Fibroblast of peridontal ligament (primary cell): ENCODE data around the gene DGKB.

Experiments
- DNase-seq: peaks from one replicate; pipeline ENCODE4 v3.0.0-alpha.2; 2010; ENCODE audit errors: extremely low read depth

DGKB gene

GRCh38 chr7:14822481-14822854, 80.1 kb downstream of the DGKB start:
- no peak for DNase-seq

DNA sequence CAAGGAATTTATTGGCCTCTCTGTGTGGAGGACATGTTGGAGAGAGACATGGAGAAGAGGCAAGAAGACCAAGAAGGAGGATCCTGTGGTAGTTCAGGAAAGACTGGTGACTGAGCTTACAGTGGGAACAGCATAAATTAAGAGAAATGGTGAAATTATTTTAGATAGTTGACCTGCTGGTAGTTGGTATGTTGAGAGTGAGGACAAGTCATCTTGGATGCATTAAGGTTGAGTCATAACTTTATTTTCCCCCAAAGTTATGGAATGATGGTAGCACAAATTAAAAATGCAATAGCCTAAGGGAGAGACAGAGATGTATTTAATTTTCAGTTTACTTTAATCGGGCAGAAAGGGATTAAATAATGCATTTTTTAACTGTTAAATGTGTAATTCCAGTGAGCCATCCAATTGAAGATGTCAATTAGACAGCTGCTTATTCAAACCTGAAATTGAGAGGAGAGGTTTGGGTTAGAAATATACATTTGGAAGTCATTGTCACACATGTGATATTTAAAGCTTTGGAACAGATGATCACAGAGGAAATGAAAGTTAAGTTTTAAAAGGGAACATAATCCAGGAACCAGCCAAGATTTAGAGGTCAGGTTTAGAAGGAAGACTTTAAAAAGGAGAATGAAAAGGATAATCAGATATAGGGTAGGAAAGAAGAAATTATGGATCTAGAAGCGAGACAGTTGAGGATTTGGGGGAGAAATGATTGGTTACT, 80.6 kb downstream of the DGKB start:
- peak; percentile 68 for DNase-seq

- DNase-seq = no peak
These were observed 83.7 kb downstream of the DGKB start for GRCh38 chr7:14818871-14819270.

GRCh38 chr7:14817829-14818614, 84.5 kb downstream of the DGKB start:
- DNase-seq = no peak

GRCh38 chr7:14807507-14807906, 95.0 kb downstream of the DGKB start:
- DNase-seq = no peak

DNA sequence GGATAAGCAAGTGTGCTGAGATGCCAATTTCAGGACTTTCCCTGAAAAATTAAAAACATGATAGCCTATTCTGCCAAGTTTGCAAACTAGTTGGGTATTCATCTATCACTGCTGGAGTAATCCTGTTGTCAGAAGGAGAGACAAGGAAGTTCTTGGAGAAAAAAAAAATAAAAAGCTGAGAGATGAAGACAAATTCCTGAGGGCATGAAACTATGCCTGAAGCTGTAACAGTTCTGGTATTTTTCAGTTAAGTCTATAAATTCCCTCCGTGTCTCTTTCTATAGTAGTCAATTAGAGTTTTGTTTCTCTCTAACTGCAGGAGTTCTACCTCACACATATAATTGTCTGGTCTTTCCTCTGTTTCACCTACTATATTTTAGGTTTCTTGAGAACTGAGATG, 95.7 kb downstream of the DGKB start:
- peak; percentile 54 for DNase-seq

GRCh38 chr7:14805105-14805719, 97.3 kb downstream of the DGKB start:
- no peak for DNase-seq

- DNase-seq = no peak
These were observed 101.9 kb downstream of the DGKB start for GRCh38 chr7:14800664-14801063.

DNA sequence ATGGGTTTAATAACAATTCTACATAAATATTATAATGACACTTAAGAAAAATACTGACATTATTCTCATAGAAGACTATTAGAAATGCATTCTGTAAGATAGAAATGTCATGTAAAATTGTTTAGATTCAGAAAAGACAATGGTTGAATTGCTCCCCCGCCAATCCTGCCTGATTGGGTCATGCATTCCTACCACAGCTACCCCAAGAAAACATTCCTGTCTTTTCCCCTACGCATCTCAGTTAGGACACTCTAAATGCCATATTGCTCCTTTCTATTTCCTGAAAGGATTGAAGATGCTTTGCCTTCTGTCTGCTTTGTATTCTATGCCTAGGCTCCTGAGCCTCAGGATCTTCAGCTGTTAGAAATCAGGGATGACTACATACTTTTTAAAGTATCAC, 109.4 kb downstream of the DGKB start:
- DNase-seq = no peak

GRCh38 chr7:14787551-14787950, 115.0 kb downstream of the DGKB start:
- DNase-seq = no peak

DNA sequence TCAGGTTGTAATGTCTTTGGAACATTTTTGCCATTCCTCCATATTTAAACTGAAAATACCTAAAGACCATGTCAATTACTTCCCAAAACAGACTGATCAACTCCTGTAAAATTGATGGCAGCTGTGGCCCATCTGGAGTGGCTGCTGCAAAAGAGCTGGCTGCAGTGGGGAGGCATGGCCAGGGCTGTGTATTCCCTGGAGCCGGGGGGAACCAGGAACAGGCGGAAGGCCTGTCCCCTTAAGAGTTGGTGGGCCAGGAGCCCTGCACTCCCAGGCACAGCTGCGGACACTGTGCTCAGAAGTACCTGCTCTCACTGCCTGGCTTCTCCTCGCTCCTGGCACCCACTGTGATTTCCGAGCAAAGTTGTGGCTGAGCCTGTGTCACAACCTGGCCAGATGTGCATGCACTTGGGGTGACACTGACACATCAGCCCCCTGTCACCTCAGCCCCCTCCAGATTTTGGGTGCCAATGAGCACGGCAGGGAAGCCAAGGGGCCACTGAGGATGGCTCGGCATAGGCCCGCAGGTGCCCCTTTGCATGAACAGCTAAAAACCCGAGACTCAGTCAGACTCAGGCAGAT, 116.1 kb downstream of the DGKB start:
- no peak for DNase-seq

DNA sequence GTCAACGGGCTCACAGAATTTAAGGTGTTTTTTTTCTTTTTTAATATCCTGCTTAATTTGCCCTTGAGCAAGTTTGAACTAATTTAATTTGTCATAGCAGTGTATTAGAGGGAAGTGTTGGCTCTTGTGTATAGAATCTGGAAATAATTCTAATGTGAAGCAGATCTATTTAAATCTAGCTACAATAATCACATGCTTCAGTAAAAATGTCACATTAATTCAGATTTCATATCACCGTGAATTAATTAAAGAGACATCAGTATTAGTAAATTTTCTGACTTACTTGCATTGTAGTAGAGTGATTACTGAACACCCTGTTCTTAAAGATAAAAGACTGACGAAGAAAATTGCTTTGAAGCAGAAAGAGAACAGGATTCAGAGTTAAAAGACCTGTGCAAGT, 124.7 kb downstream of the DGKB start:
- DNase-seq = no peak

DNA sequence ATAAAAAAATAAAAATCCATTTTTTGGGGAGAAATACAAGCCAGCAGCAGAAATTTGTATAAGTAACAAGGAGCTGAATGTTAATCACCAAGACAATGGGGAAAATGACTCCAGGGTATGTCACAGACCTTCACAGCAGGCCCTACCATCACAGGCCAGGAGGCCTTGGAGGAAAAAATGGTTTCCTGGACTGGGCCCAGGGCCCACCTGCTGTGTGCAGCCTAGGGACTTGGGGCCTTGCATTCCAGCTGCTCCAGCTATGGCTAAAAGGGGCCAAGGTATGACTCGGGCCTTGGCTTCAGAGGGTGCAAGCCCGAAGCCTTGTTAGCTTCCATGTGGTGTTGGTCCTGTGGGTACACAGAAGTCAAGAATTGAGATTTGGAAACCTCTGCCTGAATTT, 126.3 kb downstream of the DGKB start:
- DNase-seq = no peak

DNA sequence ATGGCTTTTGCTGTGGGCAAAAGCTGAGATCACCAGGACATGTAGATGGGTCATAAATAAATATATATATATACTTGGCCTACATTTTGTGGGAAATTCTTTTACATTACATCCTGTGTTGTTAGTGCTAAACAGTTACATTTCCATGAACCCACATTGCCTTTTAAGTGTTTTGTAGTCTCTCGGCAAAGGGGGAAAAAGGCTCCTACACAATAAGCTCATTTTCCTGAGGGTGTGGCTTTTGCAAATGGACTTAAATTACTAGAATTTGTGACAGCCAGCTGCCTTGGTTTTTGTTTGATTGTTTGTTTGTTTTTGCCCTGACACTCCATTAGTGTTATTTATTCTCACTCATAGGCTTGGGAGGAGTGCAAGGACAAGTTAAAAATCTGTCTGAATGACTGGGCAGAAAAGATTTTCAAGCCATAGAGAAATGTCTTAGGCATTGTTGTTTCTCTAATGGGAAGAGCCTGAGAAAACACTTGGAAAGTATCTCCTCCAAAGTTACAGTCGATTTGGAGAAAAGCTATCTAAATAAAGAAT, 128.8 kb downstream of the DGKB start:
- no peak for DNase-seq

DNA sequence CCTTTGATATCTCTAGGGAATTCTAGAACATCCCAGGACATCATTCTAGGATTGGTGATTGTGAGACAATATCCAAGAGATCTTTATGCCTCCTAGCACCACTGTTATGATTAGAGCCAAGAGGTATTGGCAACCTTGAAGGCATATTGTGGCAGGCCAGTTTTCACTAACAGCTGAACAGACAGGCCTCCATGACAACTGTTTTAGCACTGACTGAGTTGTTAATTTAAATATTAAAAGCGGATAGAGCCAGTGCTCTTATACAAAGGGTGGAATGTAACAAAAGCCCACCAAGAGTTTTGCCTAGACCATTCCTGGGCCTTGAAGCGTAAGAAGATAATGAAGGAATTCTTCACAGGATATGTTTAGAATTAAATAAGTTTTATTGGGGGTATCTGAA, 131.9 kb downstream of the DGKB start:
- DNase-seq = no peak

- DNase-seq = no peak
These were observed 133.3 kb downstream of the DGKB start for GRCh38 chr7:14769261-14769660.

DNA sequence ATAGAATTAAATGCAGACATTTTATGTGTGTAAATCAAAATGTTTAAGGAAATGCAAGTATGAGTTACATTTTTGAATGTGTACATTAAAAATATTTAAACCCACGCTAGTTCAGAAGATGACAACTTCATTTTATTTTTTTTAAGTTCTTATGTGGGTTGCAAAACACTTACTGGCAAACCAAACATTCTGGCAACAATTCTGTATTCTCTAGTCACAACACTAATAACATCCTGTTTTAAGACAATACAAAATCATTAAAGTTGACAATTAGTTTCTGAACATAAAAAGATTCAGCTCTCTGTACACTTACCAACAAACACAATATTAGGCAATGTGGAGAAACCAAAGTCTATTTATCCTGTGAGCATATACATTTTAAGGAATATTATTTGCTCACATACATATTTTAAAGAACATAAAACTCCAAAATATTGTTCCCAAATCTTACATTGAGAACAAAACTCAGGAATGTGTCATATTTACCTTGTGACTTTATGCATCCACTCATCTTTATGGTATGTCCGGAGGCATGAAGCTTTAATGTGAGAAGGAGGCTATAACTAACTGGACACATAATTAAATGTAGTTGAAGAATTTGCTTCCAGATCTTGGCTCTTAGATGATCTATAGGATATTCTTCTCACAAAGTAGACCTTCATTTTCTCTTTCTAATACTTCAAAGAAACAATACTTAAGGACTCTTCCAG, 134.7 kb downstream of the DGKB start:
- peak; percentile 29 for DNase-seq

- DNase-seq = peak; percentile 79
These were observed 135.8 kb downstream of the DGKB start for GRCh38 chr7:14766747-14767146.

DNA sequence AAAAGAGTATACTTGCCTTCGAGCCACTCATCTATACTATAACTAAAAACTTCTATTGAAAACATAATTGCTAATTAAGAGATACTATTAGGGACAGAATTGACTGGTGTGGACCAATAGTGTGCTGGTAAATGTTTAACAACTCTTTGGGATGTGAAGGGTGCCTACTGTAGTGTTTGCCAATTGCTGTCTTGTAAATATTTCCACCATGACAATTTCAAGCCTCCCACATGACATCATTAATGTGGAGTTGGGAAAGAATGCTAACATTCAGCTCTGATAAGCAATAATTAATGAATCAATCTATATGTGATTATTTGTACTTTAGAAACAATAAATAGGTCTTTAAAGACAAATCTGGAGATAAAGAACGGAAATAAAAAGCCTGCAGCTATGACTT, 136.8 kb downstream of the DGKB start:
- no peak for DNase-seq

DNA sequence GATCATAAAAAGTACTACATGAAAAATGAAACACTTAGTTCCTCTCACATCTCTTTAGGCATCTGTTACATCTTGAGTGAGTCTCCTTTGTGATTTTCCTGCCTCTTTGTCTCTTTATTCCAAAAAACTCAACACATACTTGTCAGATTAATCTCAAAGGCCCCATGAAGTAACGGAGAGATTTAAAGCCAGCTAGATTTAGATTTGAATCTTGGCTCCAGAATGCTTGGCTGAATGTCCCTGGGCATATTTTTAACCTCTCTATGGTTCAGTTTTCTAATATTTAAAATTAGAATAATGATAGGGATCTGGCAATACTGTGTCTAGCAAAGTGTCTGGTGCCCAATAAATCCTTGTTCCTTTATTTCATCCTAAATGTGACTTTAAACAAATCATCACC, 140.0 kb downstream of the DGKB start:
- DNase-seq = no peak

- peak; percentile 76 for DNase-seq
These were observed 140.8 kb downstream of the DGKB start for GRCh38 chr7:14761510-14762296.
